ENCODE results near the gene NANOS3. TPM values are rescaled to one million over a fixed set of nuclear protein-coding genes. Genes with fewer than 3 reads are reported as not detected.
A peak's percentile ranks its signal among the peaks of the same experiment; 100 is the strongest.

NANOS3 gene
- total and polyA plus RNA-seq, 9 of the 15 experiments (the other 6 are each of a cell fraction or from before 2014, with no cell fraction given): not detected

DNA sequence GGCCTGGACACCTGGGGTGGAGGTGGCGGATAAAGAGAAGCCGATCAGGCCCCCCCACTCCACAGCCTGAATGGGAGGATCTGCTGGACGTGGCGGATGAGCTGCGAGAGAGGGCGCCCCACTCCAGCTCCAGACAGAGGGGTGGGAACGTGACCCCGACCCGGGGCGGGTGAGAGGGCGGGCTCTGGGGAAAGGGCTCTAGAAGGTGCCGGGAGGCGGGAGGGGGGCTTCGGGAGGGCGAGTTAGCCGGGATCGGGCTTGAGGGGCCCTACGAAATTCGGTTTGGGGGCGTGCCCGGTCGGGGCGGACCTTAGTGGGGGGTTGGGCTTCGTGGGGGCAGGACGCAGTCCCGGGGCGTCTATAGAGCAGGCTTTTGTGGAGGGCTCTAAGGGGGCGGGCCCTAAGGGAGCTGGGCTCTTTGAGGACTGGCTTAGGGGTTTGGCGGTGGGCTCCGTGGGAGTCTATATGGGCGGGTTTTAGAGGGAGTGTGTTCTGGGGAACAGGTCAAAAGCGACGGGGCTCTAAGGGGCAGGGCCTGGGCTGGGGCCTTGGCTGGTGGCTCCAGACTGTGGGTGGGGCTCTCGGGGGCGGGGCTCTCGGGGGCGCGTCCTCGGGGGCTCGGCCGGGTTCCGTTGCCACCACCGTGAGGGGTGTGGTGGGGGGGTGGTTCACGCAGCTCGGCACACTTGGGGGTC is 4.1 kb upstream of the NANOS3 start (continued):
- TF ChIP-seq, protein P1, sequence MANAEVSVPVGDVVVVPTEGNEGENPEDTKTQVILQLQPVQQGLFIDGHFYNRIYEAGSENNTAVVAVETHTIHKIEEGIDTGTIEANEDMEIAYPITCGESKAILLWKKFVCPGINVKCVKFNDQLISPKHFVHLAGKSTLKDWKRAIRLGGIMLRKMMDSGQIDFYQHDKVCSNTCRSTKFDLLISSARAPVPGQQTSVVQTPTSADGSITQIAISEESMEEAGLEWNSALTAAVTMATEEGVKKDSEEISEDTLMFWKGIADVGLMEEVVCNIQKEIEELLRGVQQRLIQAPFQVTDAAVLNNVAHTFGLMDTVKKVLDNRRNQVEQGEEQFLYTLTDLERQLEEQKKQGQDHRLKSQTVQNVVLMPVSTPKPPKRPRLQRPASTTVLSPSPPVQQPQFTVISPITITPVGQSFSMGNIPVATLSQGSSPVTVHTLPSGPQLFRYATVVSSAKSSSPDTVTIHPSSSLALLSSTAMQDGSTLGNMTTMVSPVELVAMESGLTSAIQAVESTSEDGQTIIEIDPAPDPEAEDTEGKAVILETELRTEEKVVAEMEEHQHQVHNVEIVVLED (CRISPR knock-in tag; IDR thresholded peaks at IDR 0.05): no peak
- TF ChIP-seq SMAD2 (IDR thresholded peaks at IDR 0.05; ENCODE audit: low read depth, low read length) (no peak), NFATC3 (IDR thresholded peaks at IDR 0.05) (no peak), GTF2E2 (tag; IDR thresholded peaks at IDR 0.05) (no peak), ZNF274 (IDR thresholded peaks at IDR 0.05; ENCODE audit: borderline replicate concordance, low read depth, low read length) (no peak), ZNF785 (CRISPR knock-in tag; IDR thresholded peaks at IDR 0.05) (no peak), CREBBP (IDR thresholded peaks at IDR 0.05; ENCODE audit: low read depth, low read length) (no peak), CXXC5 (CRISPR knock-in tag; IDR thresholded peaks at IDR 0.05) (peak; percentile 30; the same call in 1 of the 2 replicates), XRCC3 (IDR thresholded peaks at IDR 0.05) (no peak), ZFPM2 (CRISPR knock-in tag; IDR thresholded peaks at IDR 0.05) (no peak)
- TF ChIP-seq, protein P2, sequence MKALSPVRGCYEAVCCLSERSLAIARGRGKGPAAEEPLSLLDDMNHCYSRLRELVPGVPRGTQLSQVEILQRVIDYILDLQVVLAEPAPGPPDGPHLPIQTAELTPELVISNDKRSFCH (CRISPR knock-in tag; IDR thresholded peaks at IDR 0.05): no peak
- TF ChIP-seq, protein P2 (tag; IDR thresholded peaks at IDR 0.05): no peak
- TF ChIP-seq, protein P3, sequence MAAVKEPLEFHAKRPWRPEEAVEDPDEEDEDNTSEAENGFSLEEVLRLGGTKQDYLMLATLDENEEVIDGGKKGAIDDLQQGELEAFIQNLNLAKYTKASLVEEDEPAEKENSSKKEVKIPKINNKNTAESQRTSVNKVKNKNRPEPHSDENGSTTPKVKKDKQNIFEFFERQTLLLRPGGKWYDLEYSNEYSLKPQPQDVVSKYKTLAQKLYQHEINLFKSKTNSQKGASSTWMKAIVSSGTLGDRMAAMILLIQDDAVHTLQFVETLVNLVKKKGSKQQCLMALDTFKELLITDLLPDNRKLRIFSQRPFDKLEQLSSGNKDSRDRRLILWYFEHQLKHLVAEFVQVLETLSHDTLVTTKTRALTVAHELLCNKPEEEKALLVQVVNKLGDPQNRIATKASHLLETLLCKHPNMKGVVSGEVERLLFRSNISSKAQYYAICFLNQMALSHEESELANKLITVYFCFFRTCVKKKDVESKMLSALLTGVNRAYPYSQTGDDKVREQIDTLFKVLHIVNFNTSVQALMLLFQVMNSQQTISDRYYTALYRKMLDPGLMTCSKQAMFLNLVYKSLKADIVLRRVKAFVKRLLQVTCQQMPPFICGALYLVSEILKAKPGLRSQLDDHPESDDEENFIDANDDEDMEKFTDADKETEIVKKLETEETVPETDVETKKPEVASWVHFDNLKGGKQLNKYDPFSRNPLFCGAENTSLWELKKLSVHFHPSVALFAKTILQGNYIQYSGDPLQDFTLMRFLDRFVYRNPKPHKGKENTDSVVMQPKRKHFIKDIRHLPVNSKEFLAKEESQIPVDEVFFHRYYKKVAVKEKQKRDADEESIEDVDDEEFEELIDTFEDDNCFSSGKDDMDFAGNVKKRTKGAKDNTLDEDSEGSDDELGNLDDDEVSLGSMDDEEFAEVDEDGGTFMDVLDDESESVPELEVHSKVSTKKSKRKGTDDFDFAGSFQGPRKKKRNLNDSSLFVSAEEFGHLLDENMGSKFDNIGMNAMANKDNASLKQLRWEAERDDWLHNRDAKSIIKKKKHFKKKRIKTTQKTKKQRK (IDR thresholded peaks at IDR 0.05; ENCODE audit: borderline replicate concordance, low read depth, low read length): no peak
- TF ChIP-seq, protein P4, sequence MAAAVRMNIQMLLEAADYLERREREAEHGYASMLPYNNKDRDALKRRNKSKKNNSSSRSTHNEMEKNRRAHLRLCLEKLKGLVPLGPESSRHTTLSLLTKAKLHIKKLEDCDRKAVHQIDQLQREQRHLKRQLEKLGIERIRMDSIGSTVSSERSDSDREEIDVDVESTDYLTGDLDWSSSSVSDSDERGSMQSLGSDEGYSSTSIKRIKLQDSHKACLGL (CRISPR knock-in tag; IDR thresholded peaks at IDR 0.05; ENCODE audit: borderline replicate concordance, poor library complexity, severe bottlenecking): no peak
- TF ChIP-seq, protein P5, sequence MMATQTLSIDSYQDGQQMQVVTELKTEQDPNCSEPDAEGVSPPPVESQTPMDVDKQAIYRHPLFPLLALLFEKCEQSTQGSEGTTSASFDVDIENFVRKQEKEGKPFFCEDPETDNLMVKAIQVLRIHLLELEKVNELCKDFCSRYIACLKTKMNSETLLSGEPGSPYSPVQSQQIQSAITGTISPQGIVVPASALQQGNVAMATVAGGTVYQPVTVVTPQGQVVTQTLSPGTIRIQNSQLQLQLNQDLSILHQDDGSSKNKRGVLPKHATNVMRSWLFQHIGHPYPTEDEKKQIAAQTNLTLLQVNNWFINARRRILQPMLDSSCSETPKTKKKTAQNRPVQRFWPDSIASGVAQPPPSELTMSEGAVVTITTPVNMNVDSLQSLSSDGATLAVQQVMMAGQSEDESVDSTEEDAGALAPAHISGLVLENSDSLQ (IDR thresholded peaks at IDR 0.05): no peak
- TF ChIP-seq, protein P6, sequence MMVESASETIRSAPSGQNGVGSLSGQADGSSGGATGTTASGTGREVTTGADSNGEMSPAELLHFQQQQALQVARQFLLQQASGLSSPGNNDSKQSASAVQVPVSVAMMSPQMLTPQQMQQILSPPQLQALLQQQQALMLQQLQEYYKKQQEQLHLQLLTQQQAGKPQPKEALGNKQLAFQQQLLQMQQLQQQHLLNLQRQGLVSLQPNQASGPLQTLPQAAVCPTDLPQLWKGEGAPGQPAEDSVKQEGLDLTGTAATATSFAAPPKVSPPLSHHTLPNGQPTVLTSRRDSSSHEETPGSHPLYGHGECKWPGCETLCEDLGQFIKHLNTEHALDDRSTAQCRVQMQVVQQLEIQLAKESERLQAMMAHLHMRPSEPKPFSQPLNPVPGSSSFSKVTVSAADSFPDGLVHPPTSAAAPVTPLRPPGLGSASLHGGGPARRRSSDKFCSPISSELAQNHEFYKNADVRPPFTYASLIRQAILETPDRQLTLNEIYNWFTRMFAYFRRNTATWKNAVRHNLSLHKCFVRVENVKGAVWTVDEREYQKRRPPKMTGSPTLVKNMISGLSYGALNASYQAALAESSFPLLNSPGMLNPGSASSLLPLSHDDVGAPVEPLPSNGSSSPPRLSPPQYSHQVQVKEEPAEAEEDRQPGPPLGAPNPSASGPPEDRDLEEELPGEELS (CRISPR knock-in tag; IDR thresholded peaks at IDR 0.05; ENCODE audit: borderline replicate concordance): no peak
- TF ChIP-seq, protein P7, sequence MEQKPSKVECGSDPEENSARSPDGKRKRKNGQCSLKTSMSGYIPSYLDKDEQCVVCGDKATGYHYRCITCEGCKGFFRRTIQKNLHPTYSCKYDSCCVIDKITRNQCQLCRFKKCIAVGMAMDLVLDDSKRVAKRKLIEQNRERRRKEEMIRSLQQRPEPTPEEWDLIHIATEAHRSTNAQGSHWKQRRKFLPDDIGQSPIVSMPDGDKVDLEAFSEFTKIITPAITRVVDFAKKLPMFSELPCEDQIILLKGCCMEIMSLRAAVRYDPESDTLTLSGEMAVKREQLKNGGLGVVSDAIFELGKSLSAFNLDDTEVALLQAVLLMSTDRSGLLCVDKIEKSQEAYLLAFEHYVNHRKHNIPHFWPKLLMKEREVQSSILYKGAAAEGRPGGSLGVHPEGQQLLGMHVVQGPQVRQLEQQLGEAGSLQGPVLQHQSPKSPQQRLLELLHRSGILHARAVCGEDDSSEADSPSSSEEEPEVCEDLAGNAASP (IDR thresholded peaks at IDR 0.05): no peak
